ENCODE measurements around the gene DCX. TPM values are rescaled to one million over a fixed set of nuclear protein-coding genes. Genes with fewer than 3 reads are reported as not detected.
A peak's percentile ranks its signal among the peaks of the same experiment; 100 is the strongest.

DCX gene
- polyA plus RNA-seq, 1 donor (not counting 4 experiments of a cell fraction or from before 2014, with no cell fraction given), result not detected

GRCh38 chrX:111254896-111255693 lies 156.9 kb downstream of the DCX start:
- Histone ChIP-seq H3K4me3 (ENCODE audit: control insufficient read depth in 2 of 3, extremely low read depth in 1 of 3, insufficient read depth in 2 of 3, low read depth in 1 of 3, low read length in 3 of 3) (no peak overlapping the region), H3K27me3 (ENCODE audit: control insufficient read depth, extremely low read depth, insufficient read depth, low read length) (no peaks in the 10 kb centered on the region), H4K20me1 (ENCODE audit: control insufficient read depth, extremely low read depth, insufficient read depth, low read length) (no peaks in the 10 kb centered on the region), H3K4me1 (ENCODE audit: control insufficient read depth, extremely low read depth, insufficient read depth, low read length) (no peaks in the 10 kb centered on the region), H3K9me3 (ENCODE audit: control insufficient read depth, low read depth, low read length) (no peaks in the 10 kb centered on the region), H3K4me2 (ENCODE audit: control insufficient read depth, extremely low read depth, insufficient read depth, low read depth, low read length) (no peak overlapping the region), H3K27ac (ENCODE audit: control insufficient read depth, insufficient read depth, low read length) (no peak overlapping the region), H2AFZ (ENCODE audit: control insufficient read depth, low read length) (no peak overlapping the region), H3K9me1 (ENCODE audit: control insufficient read depth, extremely low read depth, insufficient read depth, low read length) (no peaks in the 10 kb centered on the region), H3K36me3 (ENCODE audit: control insufficient read depth in 2 of 2, extremely low read depth in 1 of 2, insufficient read depth in 2 of 2, low read length in 2 of 2) (no peaks in the 10 kb centered on the region), H3K9ac (ENCODE audit: control insufficient read depth, extremely low read depth, insufficient read depth, low read length) (no peak overlapping the region), H3K79me2 (ENCODE audit: control insufficient read depth, insufficient read depth, low read length) (no peaks in the 10 kb centered on the region)
- TF ChIP-seq EZH2 (IDR thresholded peaks at IDR 0.05; ENCODE audit: low read length) (no peak), CTCF (optimal IDR thresholded peaks at IDR 0.05 in 1 of 3, IDR thresholded peaks at IDR 0.05 in 1 of 3, conservative IDR thresholded peaks at IDR 0.05 in 1 of 3; ENCODE audit: extremely low read depth in 1 of 3, insufficient read depth in 2 of 3, low read length in 3 of 3) (no peak)
- dilution Hi-C loops (cut with MboI; ENCODE audit: extremely low pct_ligation_motif_present, low sequenced_read_pairs), result no loop called here
- DNase-seq (ENCODE audit: low read depth, low spot score) (no peak), FAIRE-seq (peak; percentile 9)

GRCh38 chrX:111244235-111244750 lies 167.7 kb downstream of the DCX start:
- no peak overlapping the region for H2AFZ ChIP-seq (ENCODE audit: control insufficient read depth, low read length)
- no peaks in the 10 kb centered on the region for H3K9me3 ChIP-seq (ENCODE audit: control insufficient read depth, low read depth, low read length)
- no peak overlapping the region for H3K27ac ChIP-seq (ENCODE audit: control insufficient read depth, insufficient read depth, low read length)
- H3K9ac ChIP-seq (ENCODE audit: control insufficient read depth, extremely low read depth, insufficient read depth, low read length), result no peak overlapping the region
- no peak for FAIRE-seq
- no peaks in the 10 kb centered on the region for H3K36me3 ChIP-seq (ENCODE audit: control insufficient read depth in 2 of 2, extremely low read depth in 1 of 2, insufficient read depth in 2 of 2, low read length in 2 of 2)
- no peak for DNase-seq (ENCODE audit: low read depth, low spot score)
- no peak overlapping the region for H3K4me3 ChIP-seq (ENCODE audit: control insufficient read depth in 2 of 3, extremely low read depth in 1 of 3, insufficient read depth in 2 of 3, low read depth in 1 of 3, low read length in 3 of 3)
- no peak overlapping the region for H3K4me2 ChIP-seq (ENCODE audit: control insufficient read depth, extremely low read depth, insufficient read depth, low read depth, low read length)
- H3K27me3 ChIP-seq (ENCODE audit: control insufficient read depth, extremely low read depth, insufficient read depth, low read length), result peaks cover 10% of the 10 kb centered on the region
- no peaks in the 10 kb centered on the region for H3K4me1 ChIP-seq (ENCODE audit: control insufficient read depth, extremely low read depth, insufficient read depth, low read length)
- no peaks in the 10 kb centered on the region for H4K20me1 ChIP-seq (ENCODE audit: control insufficient read depth, extremely low read depth, insufficient read depth, low read length)
- dilution Hi-C loops (cut with MboI; ENCODE audit: extremely low pct_ligation_motif_present, low sequenced_read_pairs), result no loop called here
- TF ChIP-seq CTCF (optimal IDR thresholded peaks at IDR 0.05 in 1 of 3, IDR thresholded peaks at IDR 0.05 in 1 of 3, conservative IDR thresholded peaks at IDR 0.05 in 1 of 3; ENCODE audit: extremely low read depth in 1 of 3, insufficient read depth in 2 of 3, low read length in 3 of 3), result peak in 2 of 3 experiments; percentile 46 to 48
- no peak for TF ChIP-seq EZH2 (IDR thresholded peaks at IDR 0.05; ENCODE audit: low read length)
- no peaks in the 10 kb centered on the region for H3K79me2 ChIP-seq (ENCODE audit: control insufficient read depth, insufficient read depth, low read length)
- no peaks in the 10 kb centered on the region for H3K9me1 ChIP-seq (ENCODE audit: control insufficient read depth, extremely low read depth, insufficient read depth, low read length)

Small RNA genes lying within 50 kb of the gene (small RNA-seq; reads per million reads assigned to genes)
- gene RNU6-496P (ENCODE audit: insufficient read length in 3 of 3, low read depth in 3 of 3, low replicate concordance in 1 of 3), result 0 to 2.8 (median 0.13) reads per million in 3 experiments

Other genes starting within 250 kb of the DCX start
- 0.03 to 0.06 TPM (median 0.03 TPM) in 3 replicates for gene CAPN6, start 141.7 kb downstream of the DCX start, polyA plus RNA-seq
- gene SERTM2, start 99.5 kb upstream of the DCX start, polyA plus RNA-seq, result not detected in 3 replicates